ENCODE data around the gene KLF15. TPM values are rescaled to one million over a fixed set of nuclear protein-coding genes. Genes with fewer than 3 reads are reported as not detected.
A peak's percentile ranks its signal among the peaks of the same experiment; 100 is the strongest.

KLF15 gene
- total and polyA plus RNA-seq, 5 experiments from 2014 or later: 1.2 to 1.6 TPM; not detected in 3

- H3K4me1 Mint-ChIP-seq: peaks cover 0 to under 1% (median 0%) of the 10 kb centered on the region in 4 donors
- no peak overlapping the region for H3K4me3 Mint-ChIP-seq
- ATAC-seq (no peak), DNase-seq (no peak)
- no peak overlapping the region for H3K27ac Mint-ChIP-seq
- H3K27me3 Mint-ChIP-seq: peaks cover 22 to 47% (median 40%) of the 10 kb centered on the region in 5 donors
- no peaks in the 10 kb centered on the region for H3K36me3 Mint-ChIP-seq
- POLR2A ChIA-PET: no interaction called here
- H3K9me3 Mint-ChIP-seq: no peaks in the 10 kb centered on the region
Measured at GRCh38 chr3:126395846-126396513, 38.8 kb upstream of the KLF15 start.

DNA sequence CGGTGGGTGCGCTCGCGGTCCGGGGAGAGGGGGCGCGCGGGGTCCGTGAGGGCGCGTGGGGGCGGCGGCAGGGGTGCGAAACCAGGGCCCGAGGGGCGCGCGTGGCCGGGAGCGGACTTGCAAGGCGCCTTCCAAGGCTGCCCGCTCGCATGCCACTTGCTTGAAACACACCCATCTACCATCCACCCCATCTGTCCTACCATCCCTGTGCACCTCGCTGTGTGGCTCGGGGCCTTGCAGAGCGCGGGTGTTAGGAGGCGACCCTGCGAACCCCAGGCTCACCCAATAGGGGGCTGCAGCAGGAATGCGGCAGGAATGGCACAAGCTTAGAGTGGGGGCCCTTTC is 37.7 kb upstream of the KLF15 start:
- POLR2A ChIA-PET: no interaction called here
- H3K4me3 Mint-ChIP-seq: no peak overlapping the region
- DNase-seq: no peak
- peaks cover 24 to 56% (median 48%) of the 10 kb centered on the region in 5 donors for H3K27me3 Mint-ChIP-seq
- ATAC-seq: no peak
- H3K4me1 Mint-ChIP-seq: peaks cover 0 to 7% (median 3%) of the 10 kb centered on the region in 4 donors
- H3K9me3 Mint-ChIP-seq: no peaks in the 10 kb centered on the region
- no peaks in the 10 kb centered on the region for H3K36me3 Mint-ChIP-seq
- no peak overlapping the region for H3K27ac Mint-ChIP-seq

- peaks cover 29 to 61% (median 52%) of the 10 kb centered on the region in 5 donors for H3K27me3 Mint-ChIP-seq
- no peak within 1 kb of the TSS for H3K4me3 Mint-ChIP-seq
- H3K9me3 Mint-ChIP-seq: no peaks in the 10 kb centered on the region
- ATAC-seq (no peak), DNase-seq (no peak)
- H3K36me3 Mint-ChIP-seq: no peaks in the 10 kb centered on the region
- H3K27ac Mint-ChIP-seq: no peak within 1 kb of the TSS
- POLR2A ChIA-PET: no interaction called here
- peaks cover 5 to 12% (median 8%) of the 10 kb centered on the region in 4 donors for H3K4me1 Mint-ChIP-seq
Measured at GRCh38 chr3:126394179-126394976, 37.2 kb upstream of the KLF15 start, which contains the start of gene CFAP100. Gene CFAP100 (plus strand): TSS chr3:126394909. CDS start chr3:126396001, 1,092 bp downstream.

GRCh38 chr3:126393563-126393962 is 36.4 kb upstream of the KLF15 start:
- no peaks in the 10 kb centered on the region for H3K36me3 Mint-ChIP-seq
- H3K9me3 Mint-ChIP-seq: no peaks in the 10 kb centered on the region
- DNase-seq (no peak), ATAC-seq (no peak)
- no peak overlapping the region for H3K4me3 Mint-ChIP-seq
- POLR2A ChIA-PET: no interaction called here
- H3K27me3 Mint-ChIP-seq: peaks cover 29 to 68% (median 52%) of the 10 kb centered on the region in 5 donors
- peaks cover 5 to 14% (median 9%) of the 10 kb centered on the region in 4 donors for H3K4me1 Mint-ChIP-seq
- no peak overlapping the region for H3K27ac Mint-ChIP-seq

DNA sequence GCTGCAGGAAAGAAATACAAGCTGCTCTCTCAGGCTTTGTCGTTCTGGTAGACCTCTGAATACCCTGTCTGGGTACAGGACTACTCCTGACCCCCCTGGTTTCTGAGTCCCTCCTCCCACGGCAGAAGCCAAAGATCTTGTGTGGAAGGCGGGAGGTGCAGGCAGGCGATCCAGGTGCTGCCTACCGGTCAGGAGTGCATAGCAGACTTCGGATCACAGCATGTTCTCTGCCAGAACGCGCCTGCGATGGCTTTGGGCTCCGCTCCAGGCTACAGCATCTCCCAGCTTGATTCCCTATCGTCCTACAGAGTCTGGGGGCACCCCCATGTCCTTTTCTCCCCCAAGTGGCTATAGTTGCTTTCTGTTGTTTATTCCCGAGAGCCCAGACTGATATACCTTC is 35.0 kb upstream of the KLF15 start:
- DNase-seq (no peak), ATAC-seq (no peak)
- H3K36me3 Mint-ChIP-seq: no peaks in the 10 kb centered on the region
- H3K9me3 Mint-ChIP-seq: no peaks in the 10 kb centered on the region
- H3K27me3 Mint-ChIP-seq: peaks cover 31 to 78% (median 58%) of the 10 kb centered on the region in 5 donors
- POLR2A ChIA-PET: no interaction called here
- no peak overlapping the region for H3K27ac Mint-ChIP-seq
- no peak overlapping the region for H3K4me3 Mint-ChIP-seq
- H3K4me1 Mint-ChIP-seq: peaks cover 5 to 15% (median 10%) of the 10 kb centered on the region in 4 donors

DNA sequence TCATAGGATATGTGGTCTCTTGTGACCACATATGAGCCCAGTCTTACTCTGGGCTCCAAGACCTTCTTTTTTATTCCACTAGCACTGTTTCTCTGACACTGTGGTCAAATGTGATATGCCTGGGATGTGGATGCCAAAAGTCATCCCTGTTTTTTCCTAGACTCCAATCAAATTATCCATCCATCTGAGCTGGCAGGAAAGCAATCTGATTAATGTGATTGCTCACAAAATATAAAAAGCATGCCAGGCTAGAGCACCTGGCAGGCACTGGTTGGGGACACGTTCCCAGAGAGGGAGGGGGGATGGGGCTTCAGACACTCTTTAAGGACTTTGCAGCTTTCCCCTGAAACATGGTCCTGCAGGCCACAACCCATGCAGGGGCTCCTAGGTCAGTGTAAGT is 34.4 kb upstream of the KLF15 start:
- no peak for ATAC-seq
- POLR2A ChIA-PET: no interaction called here
- Mint-ChIP-seq H3K4me3 (no peak overlapping the region), H3K9me3 (no peaks in the 10 kb centered on the region), H3K27me3 (peaks cover 32 to 78% (median 58%) of the 10 kb centered on the region in 5 donors), H3K36me3 (no peaks in the 10 kb centered on the region), H3K27ac (no peak overlapping the region), H3K4me1 (peaks cover 5 to 15% (median 10%) of the 10 kb centered on the region in 4 donors)
- DNase-seq: no peak

DNA sequence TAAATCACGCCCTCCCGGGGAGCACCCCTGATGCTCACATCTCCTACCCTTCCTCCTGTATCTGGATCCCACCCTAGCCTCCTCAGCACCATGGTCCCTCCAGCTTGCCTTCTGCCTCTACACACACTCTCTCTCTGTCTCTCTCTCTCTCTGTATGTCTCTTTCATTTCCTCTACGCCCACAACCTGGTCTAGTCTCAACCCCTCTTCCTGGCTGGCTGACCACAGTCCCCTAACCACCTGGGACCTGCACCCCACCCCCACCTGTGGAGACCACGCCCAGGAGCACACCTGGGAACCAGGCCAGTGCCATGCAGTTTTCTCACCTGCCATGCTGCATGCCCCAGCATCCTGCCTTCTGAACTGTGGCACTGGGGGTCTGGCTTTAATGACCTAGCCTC is 33.5 kb upstream of the KLF15 start:
- H3K36me3 Mint-ChIP-seq: no peaks in the 10 kb centered on the region
- H3K4me1 Mint-ChIP-seq: peaks cover 5 to 15% (median 10%) of the 10 kb centered on the region in 4 donors
- no peak for DNase-seq
- H3K27me3 Mint-ChIP-seq: peaks cover 34 to 77% (median 62%) of the 10 kb centered on the region in 5 donors
- H3K9me3 Mint-ChIP-seq: no peaks in the 10 kb centered on the region
- POLR2A ChIA-PET: no interaction called here
- no peak for ATAC-seq
- peak overlapping the region in 1 of 10 donors; percentile 78 for H3K27ac Mint-ChIP-seq
- no peak overlapping the region for H3K4me3 Mint-ChIP-seq

DNA sequence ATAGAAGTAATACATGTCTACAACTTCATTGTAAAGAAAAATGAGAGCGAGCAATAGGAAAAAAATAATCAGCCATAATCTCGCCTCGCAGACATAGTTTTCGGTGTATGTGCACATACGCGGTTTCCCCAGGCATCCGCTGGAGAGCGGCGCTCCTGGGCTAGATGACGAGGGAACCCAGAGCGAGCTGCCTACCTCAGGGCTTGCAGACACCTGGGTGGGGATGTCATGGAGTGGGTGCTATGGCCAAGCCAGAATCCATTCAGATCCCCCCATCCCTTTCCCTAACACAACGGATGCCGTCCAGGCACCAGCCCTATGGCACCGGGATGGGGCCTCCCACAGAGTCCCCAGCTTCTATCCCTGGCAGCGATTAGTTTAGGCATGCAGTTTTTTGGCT is 33.0 kb upstream of the KLF15 start:
- no peaks in the 10 kb centered on the region for H3K36me3 Mint-ChIP-seq

DNA sequence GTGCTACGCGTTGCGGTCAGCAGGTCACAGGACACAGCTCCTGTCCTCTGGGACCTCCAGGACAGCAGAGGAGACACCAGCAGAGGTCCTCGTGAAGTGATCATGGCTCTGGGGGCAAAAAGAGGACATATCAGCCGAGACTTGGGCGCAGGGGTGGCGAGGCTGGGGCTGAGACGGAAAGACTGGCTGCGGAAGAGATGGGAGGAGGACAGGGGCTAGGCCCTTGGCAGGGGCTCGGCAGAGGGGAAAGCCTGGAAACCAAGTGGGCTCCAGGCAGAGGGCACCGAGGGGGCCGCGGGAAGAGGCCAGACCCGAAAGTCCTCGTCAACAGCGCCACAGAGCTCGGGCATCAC is 32.6 kb upstream of the KLF15 start:
- ATAC-seq (no peak), DNase-seq (no peak)
- POLR2A ChIA-PET: no interaction called here
- Mint-ChIP-seq H3K27ac (no peak overlapping the region), H3K27me3 (peaks cover 31 to 77% (median 58%) of the 10 kb centered on the region in 5 donors), H3K9me3 (no peaks in the 10 kb centered on the region), H3K36me3 (no peaks in the 10 kb centered on the region), H3K4me3 (peak overlapping the region in 7 of 10 donors; percentile 11 to 60 (median 39)), H3K4me1 (peaks cover 5 to 15% (median 10%) of the 10 kb centered on the region in 4 donors)

More for the DNA sequence above, 33.0 kb upstream of the KLF15 start:
- Mint-ChIP-seq H3K4me3 (peak overlapping the region in 1 of 10 donors; percentile 60), H3K27ac (no peak overlapping the region), H3K9me3 (no peaks in the 10 kb centered on the region), H3K27me3 (peaks cover 32 to 77% (median 58%) of the 10 kb centered on the region in 5 donors), H3K4me1 (peaks cover 5 to 15% (median 10%) of the 10 kb centered on the region in 4 donors)
- POLR2A ChIA-PET: no interaction called here
- DNase-seq (no peak), ATAC-seq (no peak)

DNA sequence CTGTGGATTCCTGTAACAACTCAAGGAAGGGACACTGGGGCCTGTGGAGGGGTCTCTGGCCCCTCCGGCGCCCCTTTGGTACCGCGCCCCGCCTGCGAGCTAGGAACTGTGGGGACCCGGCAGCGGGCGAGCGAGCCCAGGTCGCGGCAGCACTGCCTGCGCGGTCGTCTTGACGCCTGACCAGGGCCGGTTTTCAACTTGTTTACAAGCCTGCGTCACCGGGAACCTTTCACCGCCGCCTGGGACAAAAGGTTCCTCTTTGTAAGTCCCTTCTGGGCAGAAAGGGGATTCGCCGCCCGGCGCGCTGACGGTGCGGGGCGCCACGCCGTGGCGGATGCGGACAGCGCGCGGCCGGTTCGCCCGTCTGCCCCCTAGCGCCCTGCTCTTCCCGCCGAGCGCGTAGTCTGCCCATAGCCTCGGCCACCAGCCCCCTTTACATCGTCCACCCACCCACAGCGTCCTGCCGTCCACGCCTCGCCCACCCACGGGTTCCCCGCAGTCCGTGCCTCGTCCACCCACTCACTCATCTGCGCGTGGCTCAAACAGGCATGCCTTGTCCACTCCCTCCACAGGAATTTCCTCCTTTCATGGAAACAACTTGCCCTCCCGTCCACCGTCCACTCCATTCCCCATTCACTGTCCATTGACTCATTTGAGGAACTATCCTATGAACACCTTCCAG is 32.0 kb upstream of the KLF15 start:
- POLR2A ChIA-PET: no interaction called here
- Mint-ChIP-seq H3K36me3 (no peaks in the 10 kb centered on the region), H3K27ac (no peak overlapping the region), H3K9me3 (peaks cover 0 to under 1% (median 0%) of the 10 kb centered on the region in 9 donors), H3K4me3 (peak overlapping the region in 7 of 10 donors; percentile 23 to 60 (median 39)), H3K4me1 (peaks cover 5 to 15% (median 10%) of the 10 kb centered on the region in 4 donors), H3K27me3 (peaks cover 35 to 80% (median 59%) of the 10 kb centered on the region in 5 donors)
- peak in 6 of 10 donors; percentile 11 to 26 (median 19) for DNase-seq
- ATAC-seq: peak; percentile 58 to 74

DNA sequence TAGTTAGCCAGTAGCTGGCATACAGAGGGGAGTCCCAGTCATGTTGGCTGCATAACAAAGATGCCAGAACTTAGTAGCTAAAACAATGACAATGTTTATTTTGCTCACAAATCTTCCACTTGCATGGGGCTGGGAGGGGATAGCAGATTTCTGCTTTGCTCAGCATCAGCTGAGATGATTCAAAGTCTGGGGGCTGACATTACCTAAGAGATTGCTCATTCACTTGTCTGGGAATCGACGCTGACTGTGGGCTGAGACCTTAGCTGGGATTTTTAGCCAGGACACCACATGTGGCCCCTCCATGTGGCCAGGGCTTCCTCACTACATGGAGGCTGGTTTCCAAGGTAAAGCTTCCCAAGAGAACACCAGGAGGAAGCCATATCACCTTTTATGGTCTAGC is 24.8 kb upstream of the KLF15 start:
- Mint-ChIP-seq H3K4me3 (no peak overlapping the region), H3K36me3 (peaks cover 0 to 3% (median 0%) of the 10 kb centered on the region in 3 donors), H3K4me1 (no peaks in the 10 kb centered on the region), H3K27me3 (peaks cover 21 to 60% (median 34%) of the 10 kb centered on the region in 5 donors), H3K27ac (no peak overlapping the region), H3K9me3 (peaks cover 0 to 7% (median 3%) of the 10 kb centered on the region in 9 donors)
- POLR2A ChIA-PET: no interaction called here
- ATAC-seq (no peak), DNase-seq (no peak)

DNA sequence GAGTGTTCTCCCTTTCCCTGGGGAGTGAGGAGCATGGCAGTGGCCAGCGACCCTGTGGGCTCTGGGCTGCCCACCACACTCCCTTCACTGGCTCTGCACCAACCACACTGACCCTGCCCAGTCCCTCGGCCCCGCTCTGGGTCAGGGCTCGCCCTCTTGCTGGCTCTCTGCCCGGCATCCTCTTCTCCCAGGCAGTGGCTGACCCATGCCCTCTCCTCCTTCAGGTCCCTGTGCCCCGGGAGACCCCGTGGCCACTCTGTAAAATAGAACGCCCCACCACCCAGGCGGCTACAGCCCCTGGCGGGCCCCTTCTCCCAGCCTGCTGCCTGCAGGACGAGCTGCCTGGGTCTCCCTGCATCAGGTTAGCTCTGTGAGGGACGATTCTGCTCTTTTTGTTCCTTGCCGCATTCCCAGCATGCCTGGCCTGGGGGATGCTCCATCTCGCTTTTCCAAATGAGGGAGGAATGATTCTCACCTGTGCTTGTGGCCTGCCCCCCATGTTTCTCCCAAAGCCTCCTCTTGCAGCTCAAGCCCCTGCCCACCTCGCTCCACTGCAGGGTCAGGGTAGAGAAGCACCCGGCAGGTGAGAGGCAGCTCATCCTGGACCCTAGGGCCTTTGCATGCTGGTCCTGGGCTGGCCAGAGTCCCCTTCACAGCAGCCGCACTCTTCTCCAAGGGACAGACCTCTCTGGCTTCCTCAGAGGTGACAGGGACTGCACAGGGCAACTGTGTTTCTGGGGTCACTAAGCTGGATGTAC is 23.0 kb upstream of the KLF15 start:
- Mint-ChIP-seq H3K4me3 (no peak overlapping the region), H3K27me3 (peaks cover 19 to 55% (median 31%) of the 10 kb centered on the region in 5 donors), H3K36me3 (peaks cover 0 to 3% (median 0%) of the 10 kb centered on the region in 3 donors), H3K4me1 (no peaks in the 10 kb centered on the region), H3K27ac (no peak overlapping the region), H3K9me3 (peaks cover 0 to 7% (median 3%) of the 10 kb centered on the region in 9 donors)
- ATAC-seq: no peak
- no peak for DNase-seq
- POLR2A ChIA-PET: no interaction called here
